Measurements from ENCODE around the gene SEMG1. TPM values are rescaled to one million over a fixed set of nuclear protein-coding genes. Genes with fewer than 3 reads are reported as not detected.

The SEMG1 gene
- total RNA-seq, 1 donor from 2014 or later: not detected

GRCh38 chr20:45174434-45175364 lies 32.1 kb upstream of the SEMG1 start, which contains the start of gene PI3:
PI3 (plus strand) TSS chr20:45174902; CDS start chr20:45174923, 21 bp downstream.
- H3K36me3 ChIP-seq (ENCODE audit: control insufficient read depth, insufficient read depth, low read length): no peaks in the 10 kb centered on the region
- H3K4me3 ChIP-seq (ENCODE audit: low read depth, low read length): no peak within 1 kb of the TSS
- peak; percentile 21 for DNase-seq (ENCODE audit: low read depth)
- no peaks in the 10 kb centered on the region for H3K27me3 ChIP-seq (ENCODE audit: control insufficient read depth, insufficient read depth, low read length)
- TF ChIP-seq, protein P1, sequence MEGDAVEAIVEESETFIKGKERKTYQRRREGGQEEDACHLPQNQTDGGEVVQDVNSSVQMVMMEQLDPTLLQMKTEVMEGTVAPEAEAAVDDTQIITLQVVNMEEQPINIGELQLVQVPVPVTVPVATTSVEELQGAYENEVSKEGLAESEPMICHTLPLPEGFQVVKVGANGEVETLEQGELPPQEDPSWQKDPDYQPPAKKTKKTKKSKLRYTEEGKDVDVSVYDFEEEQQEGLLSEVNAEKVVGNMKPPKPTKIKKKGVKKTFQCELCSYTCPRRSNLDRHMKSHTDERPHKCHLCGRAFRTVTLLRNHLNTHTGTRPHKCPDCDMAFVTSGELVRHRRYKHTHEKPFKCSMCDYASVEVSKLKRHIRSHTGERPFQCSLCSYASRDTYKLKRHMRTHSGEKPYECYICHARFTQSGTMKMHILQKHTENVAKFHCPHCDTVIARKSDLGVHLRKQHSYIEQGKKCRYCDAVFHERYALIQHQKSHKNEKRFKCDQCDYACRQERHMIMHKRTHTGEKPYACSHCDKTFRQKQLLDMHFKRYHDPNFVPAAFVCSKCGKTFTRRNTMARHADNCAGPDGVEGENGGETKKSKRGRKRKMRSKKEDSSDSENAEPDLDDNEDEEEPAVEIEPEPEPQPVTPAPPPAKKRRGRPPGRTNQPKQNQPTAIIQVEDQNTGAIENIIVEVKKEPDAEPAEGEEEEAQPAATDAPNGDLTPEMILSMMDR (IDR thresholded peaks at IDR 0.05; ENCODE audit: insufficient read depth, low read length, poor library complexity, severe bottlenecking): no peak

- no peaks in the 10 kb centered on the region for H3K27me3 ChIP-seq (ENCODE audit: control insufficient read depth, insufficient read depth, low read length)
- H3K36me3 ChIP-seq (ENCODE audit: control insufficient read depth, insufficient read depth, low read length): no peaks in the 10 kb centered on the region
- DNase-seq (ENCODE audit: low read depth): no peak
- TF ChIP-seq, protein P1 (IDR thresholded peaks at IDR 0.05; ENCODE audit: insufficient read depth, low read length, poor library complexity, severe bottlenecking): no peak
- no peak overlapping the region for H3K4me3 ChIP-seq (ENCODE audit: low read depth, low read length)
These were observed 30.1 kb upstream of the SEMG1 start for GRCh38 chr20:45176526-45177267.

GRCh38 chr20:45179166-45179565 lies 27.7 kb upstream of the SEMG1 start:
- Histone ChIP-seq H3K27me3 (ENCODE audit: control insufficient read depth, insufficient read depth, low read length) (no peaks in the 10 kb centered on the region), H3K4me3 (ENCODE audit: low read depth, low read length) (no peak overlapping the region), H3K36me3 (ENCODE audit: control insufficient read depth, insufficient read depth, low read length) (no peaks in the 10 kb centered on the region)
- no peak for DNase-seq (ENCODE audit: low read depth)
- TF ChIP-seq, protein P1 (IDR thresholded peaks at IDR 0.05; ENCODE audit: insufficient read depth, low read length, poor library complexity, severe bottlenecking): no peak

- TF ChIP-seq, protein P1 (IDR thresholded peaks at IDR 0.05; ENCODE audit: insufficient read depth, low read length, poor library complexity, severe bottlenecking): no peak
- H3K27me3 ChIP-seq (ENCODE audit: control insufficient read depth, insufficient read depth, low read length): no peaks in the 10 kb centered on the region
- H3K36me3 ChIP-seq (ENCODE audit: control insufficient read depth, insufficient read depth, low read length): no peaks in the 10 kb centered on the region
- no peak for DNase-seq (ENCODE audit: low read depth)
- H3K4me3 ChIP-seq (ENCODE audit: low read depth, low read length): no peak overlapping the region
These were observed 25.2 kb upstream of the SEMG1 start for GRCh38 chr20:45181639-45182038.

GRCh38 chr20:45183084-45183483 lies 23.7 kb upstream of the SEMG1 start:
- H3K27me3 ChIP-seq (ENCODE audit: control insufficient read depth, insufficient read depth, low read length): no peaks in the 10 kb centered on the region
- DNase-seq (ENCODE audit: low read depth): no peak
- no peaks in the 10 kb centered on the region for H3K36me3 ChIP-seq (ENCODE audit: control insufficient read depth, insufficient read depth, low read length)
- H3K4me3 ChIP-seq (ENCODE audit: low read depth, low read length): no peak overlapping the region
- TF ChIP-seq, protein P1 (IDR thresholded peaks at IDR 0.05; ENCODE audit: insufficient read depth, low read length, poor library complexity, severe bottlenecking): no peak

All from kidney epithelial cell (primary cell).